HG03045 (cell line): Measurements from ENCODE around the gene XYLT1.
"Not testable (repeated sequence)": the region's sequence is repeated elsewhere in the genome, so short reads cannot be mapped to it uniquely, and the experiment has no call there.

Source experiments
- ATAC-seq: cut with Tn5 transposase; IDR thresholded peaks from one replicate; pipeline ENCODE4 v1.9.1; 2021; ENCODE audit warnings: mild to moderate bottlenecking, moderate library complexity; ENCODE audit not compliant: unreplicated experiment

XYLT1 gene

DNA sequence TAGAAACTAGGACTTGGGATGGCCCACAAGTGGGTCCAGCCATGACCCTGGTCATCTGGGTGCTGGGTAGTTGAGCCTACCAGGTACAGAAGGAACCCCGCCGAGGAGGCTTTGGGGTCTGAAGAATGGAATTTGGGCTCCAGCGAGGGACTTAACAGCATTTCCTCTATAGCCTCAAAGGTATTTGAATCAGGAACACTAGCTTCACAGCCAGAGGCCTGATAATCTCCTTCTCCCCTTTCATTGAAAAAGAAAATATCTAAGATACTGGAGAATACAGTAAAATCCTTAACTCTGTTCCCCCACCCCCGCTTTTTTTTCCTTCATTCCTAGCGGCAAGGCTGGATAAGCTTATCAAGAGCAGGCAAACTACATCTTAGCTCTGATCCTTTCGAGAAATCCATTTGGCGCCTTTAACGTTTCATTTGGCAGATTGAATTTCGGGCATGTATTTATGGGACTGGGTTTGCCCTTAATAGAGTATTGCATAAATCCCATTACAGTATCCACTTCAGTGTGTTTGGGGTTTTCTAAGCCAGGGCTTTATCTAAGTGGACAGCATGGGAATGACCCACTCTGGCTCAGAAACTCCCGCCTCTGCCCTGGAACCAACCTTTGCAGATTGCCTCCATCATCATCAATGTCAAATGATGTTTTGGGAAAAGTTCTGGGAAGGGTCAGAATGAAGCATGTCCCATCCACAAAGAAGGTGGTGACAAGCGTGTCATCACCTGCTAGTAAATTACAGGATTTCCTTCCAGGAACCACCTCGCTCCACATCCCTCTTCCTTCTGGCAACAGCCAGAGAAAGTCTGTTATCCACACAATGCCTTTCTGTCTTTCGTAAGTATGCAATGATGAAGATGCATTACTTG, 36.9 kb downstream of the XYLT1 start:
- no peak for ATAC-seq

GRCh38 chr16:17432901-17433576, 37.7 kb downstream of the XYLT1 start:
- no peak for ATAC-seq

DNA sequence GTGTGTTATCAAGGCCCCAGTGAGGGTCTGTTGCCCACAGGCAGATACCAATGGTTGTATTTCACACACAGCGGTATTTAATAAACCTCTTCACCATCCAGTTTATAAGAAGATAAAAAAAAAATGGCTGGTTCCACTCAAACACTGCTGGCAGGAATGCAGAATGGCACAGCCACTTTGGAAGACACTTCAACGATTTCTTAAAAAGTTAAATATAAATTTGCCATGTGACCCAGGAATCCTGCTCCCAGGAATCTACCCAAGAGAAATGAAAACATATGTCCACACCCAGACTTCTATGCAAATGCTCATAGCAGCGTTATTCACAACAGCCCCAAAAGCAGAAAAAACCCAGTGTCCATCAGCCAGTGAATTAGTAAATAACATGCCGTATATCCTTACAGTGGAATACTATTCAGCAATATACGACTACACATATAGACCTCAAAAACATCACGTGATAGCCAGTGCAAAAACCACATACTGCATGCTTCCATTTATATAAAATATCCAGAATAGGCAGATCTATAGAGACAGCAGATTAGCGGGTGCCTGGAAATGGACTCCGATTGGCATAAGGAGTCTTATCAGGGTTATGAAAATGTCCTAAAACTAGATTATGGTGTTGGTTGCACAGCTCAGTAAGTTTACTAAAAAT, 38.7 kb downstream of the XYLT1 start:
- no peak for ATAC-seq

DNA sequence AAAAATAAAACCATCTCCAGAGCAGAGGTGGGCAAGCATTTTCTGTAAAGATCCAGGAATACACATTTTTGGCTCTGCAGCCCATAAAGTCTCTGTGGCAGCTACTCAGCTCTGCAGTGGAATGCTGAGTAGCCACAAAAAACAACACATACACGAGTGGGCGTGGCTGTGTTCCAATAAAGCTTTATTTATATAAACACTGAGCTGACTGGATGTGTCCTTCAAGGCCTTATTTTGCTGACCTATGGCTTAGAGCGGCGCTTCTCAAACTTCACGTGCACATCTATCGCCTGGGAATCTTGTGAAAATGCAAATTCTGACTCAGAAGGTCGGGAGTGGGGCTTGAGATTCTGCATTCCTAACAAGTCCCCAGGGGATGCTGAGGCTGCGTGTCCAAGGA, 39.7 kb downstream of the XYLT1 start:
- no peak for ATAC-seq

GRCh38 chr16:17426451-17426850, 44.3 kb downstream of the XYLT1 start:
- ATAC-seq = no peak

DNA sequence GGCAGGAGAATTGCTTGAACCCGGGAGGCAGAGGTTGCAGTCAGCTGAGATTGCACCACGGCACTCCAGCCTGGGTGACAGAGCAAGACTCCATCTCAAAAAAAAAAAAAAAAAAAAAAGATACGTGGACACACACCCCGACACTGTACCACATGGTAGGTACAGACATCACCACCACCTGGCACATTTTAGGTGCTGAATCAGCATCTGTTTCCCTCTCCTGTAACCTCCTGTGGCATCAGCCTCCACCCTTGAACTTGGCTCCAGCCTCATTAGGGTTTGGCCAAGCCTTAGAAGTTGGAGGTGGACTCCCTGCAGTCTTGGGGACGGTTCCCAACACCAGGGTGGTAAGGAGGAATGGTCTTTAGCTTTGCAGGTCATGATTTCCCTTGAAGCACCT, 46.0 kb downstream of the XYLT1 start:
- no peak for ATAC-seq

DNA sequence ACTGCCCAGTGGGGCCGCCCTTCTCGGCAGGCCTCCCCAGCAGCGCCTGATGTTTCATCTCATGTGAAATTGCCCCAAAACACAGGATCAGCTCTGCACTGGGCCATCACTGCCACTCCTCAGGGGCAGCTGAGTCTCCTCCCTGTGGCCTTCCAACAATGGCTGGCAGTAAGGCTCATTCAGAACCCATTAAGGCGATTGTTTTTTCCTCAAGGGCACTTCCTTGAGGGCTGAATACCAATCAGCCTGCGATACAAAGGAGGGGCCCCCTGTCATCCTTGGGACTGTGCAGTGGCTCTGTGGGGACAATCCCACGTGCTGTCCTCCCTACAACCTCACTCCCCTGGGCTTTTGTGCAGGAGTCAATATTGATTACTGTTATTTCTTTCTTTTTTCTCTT, 47.5 kb downstream of the XYLT1 start:
- ATAC-seq = no peak

GRCh38 chr16:17420816-17421215, 49.9 kb downstream of the XYLT1 start:
- ATAC-seq = no peak

GRCh38 chr16:17419266-17419665, 51.5 kb downstream of the XYLT1 start:
- no peak for ATAC-seq

GRCh38 chr16:17417740-17418139, 53.0 kb downstream of the XYLT1 start:
- no peak for ATAC-seq

DNA sequence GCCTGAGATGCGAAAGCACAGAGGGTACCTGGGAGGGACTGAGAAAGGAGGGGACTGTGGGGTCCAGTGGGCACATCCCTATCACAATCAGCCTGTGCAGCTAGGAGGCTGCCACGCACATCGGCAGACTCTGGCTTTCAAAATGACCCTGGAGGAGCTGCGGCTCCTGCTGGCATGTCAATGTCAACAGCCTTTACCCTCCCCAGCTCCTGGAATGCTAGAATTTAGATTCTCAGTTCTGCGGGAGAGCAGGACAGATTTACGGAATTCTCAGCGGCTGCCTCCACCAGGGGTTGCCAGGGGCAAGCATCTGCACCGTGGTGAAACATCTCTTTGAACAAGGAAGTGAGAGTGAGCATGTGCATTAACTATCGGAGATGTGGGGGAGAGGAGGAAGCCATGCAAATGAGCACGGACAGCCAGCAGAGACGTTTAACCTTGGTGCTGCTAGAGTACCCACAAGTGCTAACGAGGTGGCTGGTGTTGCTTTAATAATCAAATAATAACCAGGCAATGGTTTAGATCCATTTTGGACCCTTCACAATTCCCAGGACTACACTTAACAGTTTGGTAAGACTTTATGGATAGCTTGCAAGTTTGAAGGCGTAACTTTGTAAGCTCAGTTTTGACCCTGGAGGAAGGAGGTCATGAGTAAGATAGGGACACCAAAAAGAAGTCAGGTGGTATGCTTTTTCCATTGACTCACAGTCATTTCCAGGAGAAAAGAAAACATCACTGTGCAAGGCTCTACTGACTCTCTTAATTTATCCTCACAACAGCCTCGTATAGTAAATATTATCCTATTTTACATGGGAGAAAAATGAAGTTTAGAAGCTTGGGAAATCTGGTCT, 54.1 kb downstream of the XYLT1 start:
- ATAC-seq = peak; percentile 94

GRCh38 chr16:17414916-17415315, 55.8 kb downstream of the XYLT1 start:
- no peak for ATAC-seq

- ATAC-seq = no peak
These were observed 56.3 kb downstream of the XYLT1 start for GRCh38 chr16:17414421-17414820.

DNA sequence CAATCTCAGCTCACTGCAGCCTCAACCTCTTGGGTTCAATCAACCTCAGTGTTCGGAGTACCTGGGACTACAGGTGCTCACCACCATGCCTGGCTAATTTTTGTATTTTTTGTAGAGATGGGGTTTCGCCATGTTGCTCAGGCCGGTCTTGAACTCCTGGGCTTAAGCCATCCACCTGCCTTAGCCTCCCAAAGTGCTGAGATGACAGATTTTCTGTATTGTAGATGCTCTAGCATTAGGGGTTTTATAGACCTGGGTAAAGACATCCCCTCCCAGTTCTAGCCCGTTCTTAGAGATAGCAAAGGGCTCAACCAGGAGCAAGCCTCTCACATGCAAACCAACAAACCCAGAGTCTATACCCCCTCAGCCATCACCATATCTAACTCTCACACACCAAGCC, 57.3 kb downstream of the XYLT1 start:
- no peak for ATAC-seq

DNA sequence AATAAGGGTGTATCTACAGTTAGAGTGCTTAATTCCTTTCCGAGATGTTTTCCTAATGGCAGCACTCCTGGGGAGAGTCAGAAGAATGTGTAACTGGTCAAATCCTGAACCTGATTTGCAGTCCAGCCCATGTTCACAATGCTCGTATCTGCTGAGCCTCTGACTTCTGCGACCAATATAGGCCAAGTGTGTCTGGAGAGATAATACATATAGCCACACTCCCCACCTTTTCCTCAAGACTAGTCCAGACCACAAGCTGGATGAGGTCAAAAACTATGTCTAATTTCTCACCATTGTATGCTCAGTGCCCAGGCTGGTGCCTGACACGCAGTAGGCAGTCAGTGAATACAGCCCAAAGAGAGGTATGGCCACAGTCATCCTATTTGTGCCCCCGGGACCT, 58.0 kb downstream of the XYLT1 start:
- ATAC-seq = no peak

GRCh38 chr16:17412221-17412620, 58.5 kb downstream of the XYLT1 start:
- no peak for ATAC-seq

GRCh38 chr16:17411263-17411662, 59.5 kb downstream of the XYLT1 start:
- no peak for ATAC-seq

- ATAC-seq = not testable (repeated sequence)
These were observed 60.4 kb downstream of the XYLT1 start for GRCh38 chr16:17410316-17410715.

- no peak for ATAC-seq
These were observed 60.9 kb downstream of the XYLT1 start for GRCh38 chr16:17409894-17410293.

- peak; percentile 69 for ATAC-seq
These were observed 61.8 kb downstream of the XYLT1 start for GRCh38 chr16:17408955-17409441.

DNA sequence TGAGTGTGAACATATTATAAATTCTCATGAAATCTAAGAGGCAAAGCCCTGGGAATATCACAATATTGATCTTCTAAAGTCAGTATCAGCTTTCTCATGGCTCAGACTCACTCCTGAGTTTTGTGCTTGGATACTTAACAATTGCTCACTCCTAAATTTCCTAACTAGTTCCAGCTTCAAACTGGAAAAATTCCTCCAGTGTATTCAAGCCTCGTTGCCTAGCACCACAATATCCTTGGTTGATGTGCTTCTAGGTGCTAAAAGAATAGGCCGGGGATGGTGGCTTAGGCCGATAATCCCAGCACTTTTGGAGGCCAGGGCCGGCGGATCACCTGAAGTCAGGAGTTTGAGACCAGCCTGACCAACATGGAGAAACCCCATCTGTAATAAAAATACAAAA, 62.5 kb downstream of the XYLT1 start:
- no peak for ATAC-seq
